ENCODE data around the gene N4BP3. TPM values are rescaled to one million over a fixed set of nuclear protein-coding genes. Genes with fewer than 3 reads are reported as not detected.

The N4BP3 gene
- total and polyA plus RNA-seq, 4 experiments from 2014 or later, result 0.30 to 2.0 (median 1.1) TPM

- Histone ChIP-seq H3K4me1 (ENCODE audit: insufficient read depth, low read length) (peaks cover 14% of the 10 kb centered on the region), H3K4me3 (ENCODE audit: low read length in 2 of 2) (no peak overlapping the region), H3K27ac (ENCODE audit: low read depth, low read length) (no peak overlapping the region), H3K36me3 (ENCODE audit: insufficient read depth, low read length) (no peaks in the 10 kb centered on the region), H3K9me3 (ENCODE audit: control insufficient read depth in 1 of 2, low read length in 2 of 2) (no peaks in the 10 kb centered on the region), H3K27me3 (ENCODE audit: insufficient read depth, low read length) (no peaks in the 10 kb centered on the region)
- Mint-ChIP-seq H3K9me3 (peaks cover 0 to 6% (median 3%) of the 10 kb centered on the region in 8 donors), H3K36me3 (no peaks in the 10 kb centered on the region), H3K27ac (peak overlapping the region in 4 of 7 donors; percentile 0 to 76 (median 64)), H3K4me1 (peaks cover 10 to 22% (median 13%) of the 10 kb centered on the region in 4 donors), H3K4me3 (peak overlapping the region in 7 of 8 donors; percentile 4 to 75 (median 50)), H3K27me3 (peaks cover 0 to under 1% of the 10 kb centered on the region in 2 donors)
- ChIA-PET CTCF (ENCODE audit: partially characterized antibody) (interaction anchor here (1.2 kb wide), 1 partner anchor 29 kb away, joined by 4 read pairs; no protein-coding TSS in a partner anchor), POLR2A (ENCODE audit: partially characterized antibody) (no interaction called here)
- DNase-seq, result no peak
- intact Hi-C loops (cut with micrococcal nuclease), result no loop called here
Observed at GRCh38 chr5:178094345-178094744, 19.0 kb upstream of the N4BP3 start.

GRCh38 chr5:178098685-178099084 lies 14.6 kb upstream of the N4BP3 start:
- POLR2A ChIA-PET (ENCODE audit: partially characterized antibody), result no interaction called here
- no peak overlapping the region for H3K4me3 ChIP-seq (ENCODE audit: low read length in 2 of 2)
- Mint-ChIP-seq H3K27ac (no peak overlapping the region), H3K4me1 (peaks cover 6 to 11% (median 9%) of the 10 kb centered on the region in 4 donors), H3K9me3 (peaks cover 0 to 2% (median 0%) of the 10 kb centered on the region in 8 donors), H3K36me3 (no peaks in the 10 kb centered on the region), H3K4me3 (no peak overlapping the region), H3K27me3 (peaks cover 0 to 1% of the 10 kb centered on the region in 2 donors)
- intact Hi-C loops (cut with micrococcal nuclease), result no loop called here
- no peaks in the 10 kb centered on the region for H3K9me3 ChIP-seq (ENCODE audit: control insufficient read depth in 1 of 2, low read length in 2 of 2)
- CTCF ChIA-PET (ENCODE audit: partially characterized antibody), result no interaction called here
- no peak for DNase-seq
- no peak overlapping the region for H3K27ac ChIP-seq (ENCODE audit: low read depth, low read length)
- peaks cover 10% of the 10 kb centered on the region for H3K4me1 ChIP-seq (ENCODE audit: insufficient read depth, low read length)
- no peaks in the 10 kb centered on the region for H3K36me3 ChIP-seq (ENCODE audit: insufficient read depth, low read length)
- H3K27me3 ChIP-seq (ENCODE audit: insufficient read depth, low read length), result no peaks in the 10 kb centered on the region

- DNase-seq, result no peak
- Histone ChIP-seq H3K36me3 (ENCODE audit: insufficient read depth, low read length) (no peaks in the 10 kb centered on the region), H3K9me3 (ENCODE audit: control insufficient read depth in 1 of 2, low read length in 2 of 2) (no peaks in the 10 kb centered on the region), H3K4me3 (ENCODE audit: low read length in 2 of 2) (no peak overlapping the region), H3K27me3 (ENCODE audit: insufficient read depth, low read length) (no peaks in the 10 kb centered on the region), H3K27ac (ENCODE audit: low read depth, low read length) (no peak overlapping the region), H3K4me1 (ENCODE audit: insufficient read depth, low read length) (no peaks in the 10 kb centered on the region)
- Mint-ChIP-seq H3K27me3 (peaks cover 0 to 1% of the 10 kb centered on the region in 2 donors), H3K36me3 (no peaks in the 10 kb centered on the region), H3K27ac (no peak overlapping the region), H3K4me1 (peaks cover 1 to 12% (median 6%) of the 10 kb centered on the region in 4 donors), H3K9me3 (no peaks in the 10 kb centered on the region), H3K4me3 (no peak overlapping the region)
- ChIA-PET POLR2A (ENCODE audit: partially characterized antibody) (no interaction called here), CTCF (ENCODE audit: partially characterized antibody) (interaction anchor here (1.3 kb wide), 1 partner anchor 17 kb away, joined by 3 read pairs; no protein-coding TSS in a partner anchor)
- intact Hi-C loops (cut with micrococcal nuclease), result no loop called here
Observed at GRCh38 chr5:178103612-178104011, 9.7 kb upstream of the N4BP3 start.

GRCh38 chr5:178104492-178104891 lies 8.8 kb upstream of the N4BP3 start:
- H3K9me3 Mint-ChIP-seq, result no peaks in the 10 kb centered on the region
- H3K27me3 Mint-ChIP-seq, result peaks cover 0 to 1% of the 10 kb centered on the region in 2 donors
- H3K27ac Mint-ChIP-seq, result peak overlapping the region in 1 of 7 donors; percentile 36
- Histone ChIP-seq H3K27me3 (ENCODE audit: insufficient read depth, low read length) (no peaks in the 10 kb centered on the region), H3K27ac (ENCODE audit: low read depth, low read length) (no peak overlapping the region), H3K4me1 (ENCODE audit: insufficient read depth, low read length) (no peaks in the 10 kb centered on the region), H3K4me3 (ENCODE audit: low read length in 2 of 2) (no peak overlapping the region), H3K9me3 (ENCODE audit: control insufficient read depth in 1 of 2, low read length in 2 of 2) (no peaks in the 10 kb centered on the region), H3K36me3 (ENCODE audit: insufficient read depth, low read length) (no peaks in the 10 kb centered on the region)
- DNase-seq, result no peak
- H3K4me1 Mint-ChIP-seq, result peaks cover 1 to 17% (median 7%) of the 10 kb centered on the region in 4 donors
- POLR2A ChIA-PET (ENCODE audit: partially characterized antibody), result no interaction called here
- H3K4me3 Mint-ChIP-seq, result peak overlapping the region in 1 of 8 donors; percentile 39
- intact Hi-C loops (cut with micrococcal nuclease), result no loop called here
- CTCF ChIA-PET (ENCODE audit: partially characterized antibody), result interaction anchor here (1.3 kb wide), 1 partner anchor 16 kb away, joined by 3 read pairs; no protein-coding TSS in a partner anchor
- H3K36me3 Mint-ChIP-seq, result no peaks in the 10 kb centered on the region

- Mint-ChIP-seq H3K4me3 (no peak overlapping the region), H3K27me3 (peaks cover 0 to 1% of the 10 kb centered on the region in 2 donors), H3K9me3 (no peaks in the 10 kb centered on the region), H3K36me3 (no peaks in the 10 kb centered on the region), H3K4me1 (peaks cover 1 to 20% (median 10%) of the 10 kb centered on the region in 4 donors), H3K27ac (peak overlapping the region in 1 of 7 donors; percentile 17)
- ChIA-PET CTCF (ENCODE audit: partially characterized antibody) (interaction anchor here (1.1 to 2.4 kb wide), 4 partner anchors 15 to 39 kb away, joined by 3 to 14 read pairs (median 4); no protein-coding TSS in a partner anchor), POLR2A (ENCODE audit: partially characterized antibody) (interaction anchor here (0.8 kb wide), 1 partner anchor 13 kb away, joined by 3 read pairs; no protein-coding TSS in a partner anchor)
- Histone ChIP-seq H3K27me3 (ENCODE audit: insufficient read depth, low read length) (no peaks in the 10 kb centered on the region), H3K4me1 (ENCODE audit: insufficient read depth, low read length) (no peaks in the 10 kb centered on the region), H3K36me3 (ENCODE audit: insufficient read depth, low read length) (no peaks in the 10 kb centered on the region), H3K9me3 (ENCODE audit: control insufficient read depth in 1 of 2, low read length in 2 of 2) (no peaks in the 10 kb centered on the region), H3K27ac (ENCODE audit: low read depth, low read length) (no peak overlapping the region), H3K4me3 (ENCODE audit: low read length in 2 of 2) (no peak overlapping the region)
- no peak for DNase-seq
- intact Hi-C loops (cut with micrococcal nuclease), result no loop called here
Observed at GRCh38 chr5:178106086-178106485, 7.2 kb upstream of the N4BP3 start.

GRCh38 chr5:178106556-178107239 lies 6.6 kb upstream of the N4BP3 start:
- H3K4me3 ChIP-seq (ENCODE audit: low read length in 2 of 2), result no peak overlapping the region
- H3K4me1 ChIP-seq (ENCODE audit: insufficient read depth, low read length), result no peaks in the 10 kb centered on the region
- DNase-seq, result no peak
- Mint-ChIP-seq H3K27ac (peak overlapping the region in 1 of 7 donors; percentile 17), H3K27me3 (no peaks in the 10 kb centered on the region), H3K4me3 (no peak overlapping the region), H3K9me3 (no peaks in the 10 kb centered on the region), H3K4me1 (peaks cover 1 to 21% (median 10%) of the 10 kb centered on the region in 4 donors), H3K36me3 (no peaks in the 10 kb centered on the region)
- no peaks in the 10 kb centered on the region for H3K27me3 ChIP-seq (ENCODE audit: insufficient read depth, low read length)
- no peaks in the 10 kb centered on the region for H3K36me3 ChIP-seq (ENCODE audit: insufficient read depth, low read length)
- CTCF ChIA-PET (ENCODE audit: partially characterized antibody), result interaction anchor here (1.1 to 2.4 kb wide), 4 partner anchors 14 to 39 kb away, joined by 3 to 14 read pairs (median 4); no protein-coding TSS in a partner anchor
- H3K27ac ChIP-seq (ENCODE audit: low read depth, low read length), result no peak overlapping the region
- intact Hi-C loops (cut with micrococcal nuclease), result no loop called here
- H3K9me3 ChIP-seq (ENCODE audit: control insufficient read depth in 1 of 2, low read length in 2 of 2), result no peaks in the 10 kb centered on the region
- POLR2A ChIA-PET (ENCODE audit: partially characterized antibody), result no interaction called here

GRCh38 chr5:178107756-178108310 lies 5.5 kb upstream of the N4BP3 start:
- peaks cover 2 to 26% (median 11%) of the 10 kb centered on the region in 4 donors for H3K4me1 Mint-ChIP-seq
- DNase-seq, result no peak
- POLR2A ChIA-PET (ENCODE audit: partially characterized antibody), result no interaction called here

More at GRCh38 chr5:178107756-178108310, 5.5 kb upstream of the N4BP3 start:
- H3K9me3 ChIP-seq (ENCODE audit: control insufficient read depth in 1 of 2, low read length in 2 of 2), result no peaks in the 10 kb centered on the region
- no peaks in the 10 kb centered on the region for H3K36me3 ChIP-seq (ENCODE audit: insufficient read depth, low read length)
- Mint-ChIP-seq H3K9me3 (no peaks in the 10 kb centered on the region), H3K27ac (peak overlapping the region in 1 of 7 donors; percentile 31), H3K4me3 (no peak overlapping the region), H3K36me3 (peaks cover 0 to 2% of the 10 kb centered on the region in 2 donors), H3K27me3 (no peaks in the 10 kb centered on the region)
- H3K4me1 ChIP-seq (ENCODE audit: insufficient read depth, low read length), result no peaks in the 10 kb centered on the region
- H3K4me3 ChIP-seq (ENCODE audit: low read length in 2 of 2), result no peak overlapping the region
- CTCF ChIA-PET (ENCODE audit: partially characterized antibody), result interaction anchor here (2.4 kb wide), 1 partner anchor 13 kb away, joined by 14 read pairs; no protein-coding TSS in a partner anchor
- no peaks in the 10 kb centered on the region for H3K27me3 ChIP-seq (ENCODE audit: insufficient read depth, low read length)
- intact Hi-C loops (cut with micrococcal nuclease), result no loop called here
- no peak overlapping the region for H3K27ac ChIP-seq (ENCODE audit: low read depth, low read length)
